Activated naive CD4-positive, alpha-beta T cell treated with anti-CD3 and anti-CD28 coated beads for 36 hours (primary cell): ENCODE results near the gene LRIT3. TPM values are rescaled to one million over a fixed set of nuclear protein-coding genes. Genes with fewer than 3 reads are reported as not detected.
"Not testable (repeated sequence)": the region's sequence is repeated elsewhere in the genome, so short reads cannot be mapped to it uniquely, and the experiment has no call there.

Experiments used
- CTCF ChIA-PET: fragments of 350-600 bp; sonication (Branson Sonifier 250); formaldehyde crosslinking; loops from one replicate; lab custom pipeline; 2021; ENCODE audit warnings: antibody characterized with exemption; lab: Charles Lee
- DNase-seq: peaks from one replicate; pipeline ENCODE4 v3.0.0-alpha.2; 2020
- H3K27ac Mint-ChIP-seq: one replicate; pipeline ENCODE4 v1.8.0; 2021; ENCODE audit warnings: mild to moderate bottlenecking, mixed read lengths
- H3K27me3 Mint-ChIP-seq: one replicate; pipeline ENCODE4 v1.8.0; 2021; ENCODE audit warnings: low read depth, mixed read lengths
- H3K36me3 Mint-ChIP-seq: one replicate; pipeline ENCODE4 v1.8.0; 2021; ENCODE audit warnings: low read depth, mixed read lengths
- H3K4me1 Mint-ChIP-seq: one replicate; pipeline ENCODE4 v1.8.0; 2021; ENCODE audit warnings: low read depth, mixed read lengths
- H3K4me3 Mint-ChIP-seq: one replicate; pipeline ENCODE4 v1.8.0; 2021; ENCODE audit warnings: mild to moderate bottlenecking, moderate library complexity, mixed read lengths
- H3K9me3 Mint-ChIP-seq: one replicate; pipeline ENCODE4 v1.8.0; 2021; ENCODE audit warnings: mixed read lengths
- intact Hi-C: fragments of 100-400 bp; cut with micrococcal nuclease; formaldehyde crosslinking; loops from one replicate; pipeline ENCODE4 v1.15.1; 2023
- total RNA-seq, 2 experiments: library from RNA; stranded (reverse); gene quantifications; one replicate each; pipeline ENCODE4 v1.2.3, GENCODE V29; 2021

Gene LRIT3
- total RNA-seq, 2 experiments from 2014 or later = 0.05 TPM; not detected in 1

DNA sequence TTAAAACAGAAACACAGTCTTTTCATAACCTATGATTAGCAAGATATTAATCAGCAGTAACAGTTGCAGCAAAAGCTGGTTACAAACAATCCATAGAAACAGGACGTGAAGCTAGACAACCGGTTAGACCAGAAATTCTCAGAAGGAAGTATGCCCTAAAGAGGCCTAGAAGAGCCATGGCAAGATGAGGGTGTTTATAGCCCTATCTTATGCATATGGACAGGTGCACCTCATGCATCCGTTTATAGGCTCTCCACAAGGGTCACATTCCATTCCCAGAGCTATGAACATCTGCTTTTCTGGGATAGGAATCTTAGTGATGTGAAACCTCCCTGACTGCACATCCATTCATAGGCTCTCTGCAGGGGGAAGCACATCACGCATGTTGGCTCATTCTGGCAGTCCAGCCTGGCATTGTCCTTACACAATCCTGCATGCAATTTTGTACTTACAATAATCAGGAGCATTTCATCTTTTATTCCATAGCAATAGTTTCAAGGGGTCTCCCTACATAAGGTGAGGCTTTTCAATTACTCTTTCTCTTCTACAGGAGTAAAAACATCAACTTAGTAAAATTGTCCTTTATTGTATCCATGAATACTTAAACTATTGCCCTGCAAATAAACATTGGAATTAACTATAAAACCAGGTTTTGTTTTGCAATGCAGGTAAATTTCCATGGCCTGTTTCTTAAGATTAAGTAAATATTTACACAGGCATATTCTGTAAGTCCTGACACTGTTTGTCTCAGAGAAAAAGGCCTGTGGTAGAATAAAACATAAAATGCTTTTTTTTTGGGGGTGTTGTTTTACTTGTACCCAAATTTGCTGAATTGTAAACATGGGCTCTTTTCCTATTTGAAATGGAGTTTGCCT lies 11.8 kb downstream of the LRIT3 start:
- H3K27me3 Mint-ChIP-seq, H3K4me1 Mint-ChIP-seq, DNase-seq, CTCF ChIA-PET, H3K4me3 Mint-ChIP-seq, H3K27ac Mint-ChIP-seq, intact Hi-C loops: not testable (repeated sequence)
- peaks cover 12% of the 10 kb centered on the region for H3K36me3 Mint-ChIP-seq
- peaks cover 12% of the 10 kb centered on the region for H3K9me3 Mint-ChIP-seq

DNA sequence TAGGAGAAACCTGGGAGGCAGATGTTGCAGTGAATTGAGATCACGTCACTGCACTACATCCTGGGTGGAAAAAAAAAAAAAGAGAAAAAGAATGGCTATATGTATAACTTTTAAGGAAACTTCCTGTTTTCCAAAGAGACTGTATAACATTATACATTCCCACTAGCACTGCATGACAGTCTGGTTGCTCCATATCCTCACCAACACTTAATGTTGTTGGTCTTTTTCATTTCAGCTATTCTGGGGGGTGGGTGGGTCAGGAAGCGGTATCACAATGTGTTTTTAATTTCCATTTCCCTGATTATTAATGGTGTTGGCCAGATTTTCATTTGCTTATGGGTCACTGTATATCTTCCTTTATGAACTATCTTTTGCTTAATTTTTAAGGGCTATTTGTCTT lies 13.4 kb downstream of the LRIT3 start:
- H3K36me3 Mint-ChIP-seq = peaks cover 12% of the 10 kb centered on the region
- no peak overlapping the region for H3K4me3 Mint-ChIP-seq
- H3K4me1 Mint-ChIP-seq = no peaks in the 10 kb centered on the region
- peaks cover 12% of the 10 kb centered on the region for H3K9me3 Mint-ChIP-seq
- DNase-seq = no peak
- intact Hi-C loops = no loop called here
- CTCF ChIA-PET = no interaction called here
- no peaks in the 10 kb centered on the region for H3K27me3 Mint-ChIP-seq
- no peak overlapping the region for H3K27ac Mint-ChIP-seq

DNA sequence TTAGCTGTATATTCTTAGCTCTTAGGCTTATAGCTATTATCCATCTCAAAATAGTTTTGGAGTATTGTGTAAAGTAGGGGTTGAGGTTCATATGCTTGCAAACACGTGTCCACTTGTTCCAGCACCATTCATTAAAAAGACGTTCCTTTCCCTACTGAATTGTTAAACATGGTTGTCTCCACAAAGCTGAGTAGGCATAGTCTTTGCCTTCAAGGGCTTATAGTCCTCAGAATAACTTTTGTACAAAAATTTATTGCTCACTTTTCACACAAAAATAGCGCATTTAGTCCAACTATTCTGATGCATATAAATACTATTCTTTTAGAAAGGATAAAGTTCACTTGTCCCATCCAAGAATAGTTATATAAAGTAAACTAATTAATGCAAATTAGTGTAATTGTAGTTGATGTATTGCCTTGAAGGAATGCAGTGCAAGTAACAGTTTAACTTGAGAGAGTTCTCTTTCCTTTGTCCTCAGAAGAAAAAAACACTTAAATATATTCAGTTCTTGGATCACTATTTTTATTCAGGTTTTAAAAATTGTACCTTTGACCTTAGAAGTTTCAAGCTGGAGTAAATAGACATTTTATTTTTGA lies 14.1 kb downstream of the LRIT3 start:
- H3K27ac Mint-ChIP-seq = no peak overlapping the region
- H3K36me3 Mint-ChIP-seq = peaks cover 9% of the 10 kb centered on the region
- no peak for DNase-seq

DNA sequence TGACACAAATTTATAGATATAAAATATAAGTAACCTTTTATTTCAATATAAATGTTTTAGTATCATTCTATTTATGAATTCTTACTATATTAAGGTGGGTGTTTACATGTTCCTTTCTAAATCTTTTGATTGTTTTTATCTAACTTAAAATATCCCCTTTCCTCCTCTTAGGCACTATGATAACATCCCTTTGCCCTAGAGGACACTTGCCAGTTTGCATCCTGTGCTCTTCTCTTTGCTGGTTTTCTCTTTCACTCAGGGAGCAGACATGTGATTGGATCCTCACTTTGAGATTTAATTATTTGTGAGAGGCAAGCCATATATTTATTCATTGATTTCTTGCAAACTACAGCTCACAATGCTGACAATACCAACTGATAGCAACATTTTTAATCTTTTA lies 16.2 kb downstream of the LRIT3 start:
- DNase-seq = no peak
- no peak overlapping the region for H3K27ac Mint-ChIP-seq
- no peaks in the 10 kb centered on the region for H3K27me3 Mint-ChIP-seq
- intact Hi-C loops = no loop called here
- CTCF ChIA-PET = interaction anchor here (1.4 kb wide), 1 partner anchor 9 kb away, joined by 4 read pairs; no protein-coding TSS in a partner anchor
- H3K4me1 Mint-ChIP-seq = no peaks in the 10 kb centered on the region
- H3K9me3 Mint-ChIP-seq = peaks cover 8% of the 10 kb centered on the region
- no peak overlapping the region for H3K4me3 Mint-ChIP-seq
- H3K36me3 Mint-ChIP-seq = peaks cover 8% of the 10 kb centered on the region

More for the DNA sequence above, 14.1 kb downstream of the LRIT3 start:
- Mint-ChIP-seq H3K4me3 (no peak overlapping the region), H3K4me1 (no peaks in the 10 kb centered on the region), H3K27me3 (no peaks in the 10 kb centered on the region), H3K9me3 (peaks cover 12% of the 10 kb centered on the region)
- intact Hi-C loops = no loop called here
- CTCF ChIA-PET = no interaction called here

DNA sequence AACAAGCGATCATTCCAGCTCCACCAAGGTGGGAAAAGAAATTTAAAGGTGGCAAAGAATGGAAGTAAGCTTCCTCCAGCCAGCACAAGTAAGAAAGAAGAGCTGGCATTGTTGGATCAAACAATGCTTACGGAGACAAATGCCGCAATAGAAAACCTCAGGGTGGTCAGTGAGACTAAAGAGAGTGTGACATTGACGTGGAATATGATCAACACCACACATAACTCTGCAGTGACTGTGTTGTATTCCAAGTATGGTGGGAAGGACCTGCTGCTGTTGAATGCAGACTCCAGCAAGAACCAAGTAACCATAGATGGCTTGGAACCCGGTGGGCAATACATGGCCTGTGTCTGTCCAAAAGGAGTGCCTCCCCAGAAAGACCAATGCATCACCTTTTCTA lies 22.2 kb downstream of the LRIT3 start:
- intact Hi-C loops = no loop called here
- no peak overlapping the region for H3K27ac Mint-ChIP-seq
- peaks cover 9% of the 10 kb centered on the region for H3K36me3 Mint-ChIP-seq
- no peaks in the 10 kb centered on the region for H3K9me3 Mint-ChIP-seq
- no peaks in the 10 kb centered on the region for H3K27me3 Mint-ChIP-seq
- H3K4me1 Mint-ChIP-seq = no peaks in the 10 kb centered on the region
- H3K4me3 Mint-ChIP-seq = no peak overlapping the region
- no peak for DNase-seq
- CTCF ChIA-PET = no interaction called here

DNA sequence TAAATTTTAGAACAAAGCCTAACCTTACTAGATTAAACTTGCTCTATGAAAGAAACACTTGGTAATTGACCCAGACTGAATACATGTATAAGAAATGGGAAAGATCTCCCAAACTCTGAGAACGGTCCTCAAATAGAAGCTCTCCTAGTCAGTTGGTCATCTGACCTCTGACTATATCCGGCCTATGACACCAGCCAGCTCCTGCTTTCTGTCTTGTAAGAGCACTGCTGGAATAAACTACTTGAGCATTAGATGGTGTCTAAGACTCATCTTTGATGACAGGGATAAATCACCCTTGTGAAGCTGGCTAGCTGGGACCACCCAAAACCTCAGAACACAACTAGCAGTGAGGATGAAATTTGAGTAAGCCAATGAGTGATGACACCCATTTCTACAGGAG lies 24.2 kb downstream of the LRIT3 start:
- Mint-ChIP-seq H3K27ac (no peak overlapping the region), H3K36me3 (peaks cover 9% of the 10 kb centered on the region), H3K4me3 (no peak overlapping the region), H3K27me3 (no peaks in the 10 kb centered on the region), H3K9me3 (no peaks in the 10 kb centered on the region), H3K4me1 (no peaks in the 10 kb centered on the region)
- CTCF ChIA-PET = interaction anchor here (1.4 kb wide), 1 partner anchor 8 kb away, joined by 4 read pairs; no protein-coding TSS in a partner anchor
- DNase-seq = no peak
- intact Hi-C loops = no loop called here

DNA sequence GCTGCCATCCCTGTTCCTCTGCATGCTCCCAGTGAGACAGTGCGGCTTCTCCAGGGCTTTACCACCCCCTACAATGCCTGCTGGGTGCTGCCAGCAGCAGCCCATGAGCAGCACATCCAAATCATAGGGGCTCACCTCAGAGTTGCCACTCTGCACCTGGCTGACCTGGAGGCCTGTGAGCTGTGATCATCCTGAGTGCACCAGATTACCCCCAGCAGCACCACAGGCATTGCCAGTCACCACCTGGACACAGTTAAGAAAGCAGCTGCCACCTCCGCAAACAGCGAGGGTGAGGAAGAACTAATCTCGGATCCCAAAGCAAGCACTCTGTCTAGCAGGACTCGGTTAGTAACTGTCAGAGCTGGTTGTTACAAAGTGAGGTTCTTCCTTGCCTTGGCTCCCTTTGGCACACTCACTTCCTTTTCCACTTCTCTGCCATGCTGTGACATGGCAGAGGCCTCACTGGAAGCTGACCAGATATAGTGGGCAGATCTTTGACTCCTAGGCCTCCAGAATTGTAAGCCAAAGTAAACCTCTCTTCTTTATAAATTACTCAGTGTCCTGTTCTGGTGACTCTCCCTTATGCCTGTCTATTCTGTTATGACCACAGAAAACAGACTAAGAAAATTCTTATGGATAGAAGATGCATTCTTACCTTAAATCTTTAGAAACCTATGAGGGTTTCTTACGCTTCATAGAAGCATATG lies 25.2 kb downstream of the LRIT3 start:
- no peak overlapping the region for H3K4me3 Mint-ChIP-seq
- peaks cover 7% of the 10 kb centered on the region for H3K36me3 Mint-ChIP-seq
- intact Hi-C loops = no loop called here
- H3K27me3 Mint-ChIP-seq = no peaks in the 10 kb centered on the region
- no peak overlapping the region for H3K27ac Mint-ChIP-seq
- DNase-seq = no peak
- CTCF ChIA-PET = interaction anchor here (0.8 to 1.4 kb wide), 2 partner anchors 9 to 49 kb away, joined by 3 to 4 read pairs; no protein-coding TSS in a partner anchor
- H3K9me3 Mint-ChIP-seq = no peaks in the 10 kb centered on the region
- H3K4me1 Mint-ChIP-seq = no peaks in the 10 kb centered on the region

DNA sequence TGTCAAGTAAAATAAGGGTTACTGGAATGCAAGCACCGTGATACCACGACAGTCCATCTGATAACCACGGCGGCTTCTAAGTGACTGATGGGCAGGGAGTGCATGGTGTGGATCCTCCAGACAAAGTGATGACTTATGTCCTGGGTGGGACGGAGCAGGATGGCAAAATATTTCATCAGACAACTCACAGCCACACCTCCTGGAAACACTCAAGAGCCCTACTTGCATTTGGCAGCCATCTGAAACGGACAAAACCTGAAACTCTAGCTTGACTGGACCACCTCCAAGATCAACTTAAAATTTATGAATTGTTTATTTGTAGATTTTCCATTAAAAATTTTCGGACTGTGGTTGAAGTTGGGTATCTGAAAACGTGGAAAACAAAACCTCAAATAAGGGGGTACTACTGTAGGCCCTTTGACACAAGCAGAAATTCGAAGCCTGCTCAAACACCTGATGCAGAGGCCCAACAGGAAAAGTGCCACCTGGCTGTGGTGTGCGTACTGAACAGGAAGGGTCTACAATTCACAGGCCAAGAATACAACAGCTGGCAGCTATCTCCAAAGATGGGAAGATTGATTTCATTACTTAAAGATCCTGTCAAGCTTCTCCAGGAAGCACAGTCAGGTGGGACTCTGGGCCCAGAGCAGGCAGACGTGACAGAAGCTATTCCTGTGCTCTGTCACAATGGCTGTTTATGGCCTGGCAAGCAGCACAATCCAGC lies 26.0 kb downstream of the LRIT3 start:
- Mint-ChIP-seq H3K27me3 (no peaks in the 10 kb centered on the region), H3K9me3 (no peaks in the 10 kb centered on the region), H3K36me3 (peaks cover 7% of the 10 kb centered on the region), H3K27ac (no peak overlapping the region), H3K4me3 (no peak overlapping the region), H3K4me1 (no peaks in the 10 kb centered on the region)
- intact Hi-C loops = no loop called here
- CTCF ChIA-PET = no interaction called here
- DNase-seq = no peak

DNA sequence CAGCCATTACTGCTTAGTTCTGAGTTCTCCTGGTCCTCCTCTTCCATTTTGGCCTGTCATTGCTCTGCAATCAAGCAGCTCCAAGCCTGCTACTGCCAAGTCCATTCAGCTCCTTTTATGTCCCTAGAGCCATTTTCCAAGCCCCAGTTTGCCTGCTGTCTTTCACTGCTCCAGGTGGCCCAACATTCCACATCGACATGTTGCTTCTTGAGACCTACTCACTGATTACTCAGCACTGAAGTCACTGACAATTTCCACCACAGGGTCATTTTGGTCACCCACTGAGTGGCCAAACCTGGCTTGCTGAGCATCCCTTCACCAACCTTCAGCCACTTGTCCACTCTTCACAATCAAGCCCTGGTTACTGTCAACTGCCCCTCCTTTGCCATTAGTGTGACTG lies 27.2 kb downstream of the LRIT3 start:
- no peaks in the 10 kb centered on the region for H3K27me3 Mint-ChIP-seq
- H3K9me3 Mint-ChIP-seq = no peaks in the 10 kb centered on the region
- CTCF ChIA-PET = no interaction called here
- no peak overlapping the region for H3K4me3 Mint-ChIP-seq
- DNase-seq = no peak
- intact Hi-C loops = no loop called here
- peaks cover 3% of the 10 kb centered on the region for H3K36me3 Mint-ChIP-seq
- H3K27ac Mint-ChIP-seq = no peak overlapping the region
- H3K4me1 Mint-ChIP-seq = no peaks in the 10 kb centered on the region

DNA sequence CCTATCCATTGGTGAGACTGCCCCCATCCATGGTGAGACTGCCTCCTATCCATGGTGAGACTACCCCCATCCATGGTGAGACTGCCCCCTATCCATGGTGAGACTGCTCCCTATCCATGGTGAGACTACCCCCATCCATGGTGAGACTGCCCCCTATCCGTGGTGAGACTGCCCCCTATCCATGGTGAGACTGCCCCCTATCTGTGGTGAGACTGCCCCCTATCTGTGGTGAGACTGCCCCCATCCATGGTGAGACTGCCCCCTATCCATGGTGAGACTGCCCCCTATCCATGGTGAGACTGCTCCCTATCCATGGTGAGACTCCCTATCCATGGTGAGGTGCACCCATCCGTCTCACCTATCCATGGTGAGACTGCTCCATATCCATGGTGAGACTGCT lies 27.6 kb downstream of the LRIT3 start:
- not testable (repeated sequence) for H3K4me1 Mint-ChIP-seq

DNA sequence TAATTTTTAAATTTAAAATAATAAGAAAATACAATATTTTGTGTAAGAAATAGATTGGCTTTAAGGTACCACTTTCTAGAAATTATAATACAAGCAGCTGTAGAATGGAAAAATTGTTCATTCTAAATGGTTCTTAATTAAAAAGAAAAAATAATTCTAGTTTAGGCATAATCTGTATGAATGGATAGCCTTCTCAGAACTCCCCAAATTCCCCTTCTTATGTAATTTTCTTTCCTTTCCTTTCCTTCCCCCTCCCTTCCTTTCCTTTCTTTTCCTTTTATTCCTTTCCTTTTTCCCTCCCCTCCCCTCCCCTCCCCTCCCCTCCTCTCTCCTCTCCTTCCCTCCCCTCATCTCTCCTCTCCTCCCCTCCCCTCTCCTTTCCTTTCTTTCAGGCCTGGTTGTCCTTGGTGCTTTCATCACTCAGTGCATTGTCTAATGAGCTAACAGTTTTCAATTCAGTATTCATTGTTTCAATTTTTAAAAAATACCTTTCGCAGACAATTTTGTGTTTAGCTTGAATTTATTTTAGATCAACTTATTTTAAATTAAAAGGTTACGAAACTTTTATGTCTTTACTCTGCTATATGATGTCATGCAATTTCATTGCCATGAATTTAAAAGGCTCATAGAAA lies 28.8 kb downstream of the LRIT3 start:
- Mint-ChIP-seq H3K4me3 (no peak overlapping the region), H3K36me3 (no peaks in the 10 kb centered on the region), H3K27me3 (no peaks in the 10 kb centered on the region), H3K9me3 (no peaks in the 10 kb centered on the region), H3K4me1 (no peaks in the 10 kb centered on the region), H3K27ac (no peak overlapping the region)
- intact Hi-C loops = no loop called here
- DNase-seq = no peak
- CTCF ChIA-PET = no interaction called here

More for the DNA sequence above, 27.6 kb downstream of the LRIT3 start:
- CTCF ChIA-PET, H3K4me3 Mint-ChIP-seq, H3K27me3 Mint-ChIP-seq, intact Hi-C loops, H3K36me3 Mint-ChIP-seq, H3K27ac Mint-ChIP-seq, H3K9me3 Mint-ChIP-seq, DNase-seq: not testable (repeated sequence)
